SU-DHL-6 (cell line): Measurements from ENCODE around the gene LEF1.

ENCODE experiments used
- H2AFZ ChIP-seq: fragments of 200-600 bp; sonication (generic); 2 replicates; pipeline ENCODE4 v1.6.1; 2014; ENCODE audit warnings: low read depth, mild to moderate bottlenecking, moderate library complexity, mixed read lengths, antibody characterized with exemption, low read length; ENCODE audit not compliant: severe bottlenecking
- H3F3A ChIP-seq: fragments of 200-600 bp; shearing (Covaris generic); 2 replicates; pipeline ENCODE4 v1.6.0; 2016; ENCODE audit warnings: antibody characterized with exemption, mild to moderate bottlenecking; ENCODE audit not compliant: insufficient read depth
- H3K27ac ChIP-seq: fragments of 200-600 bp; sonication (generic); 2 replicates; pipeline ENCODE4 v1.5.1; 2016; ENCODE audit warnings: low read depth, mild to moderate bottlenecking, low read length, moderate library complexity, mixed read lengths
- H3K27me3 ChIP-seq: fragments of 200-600 bp; sonication (generic), shearing (Covaris generic); 2 replicates; pipeline ENCODE4 v1.6.0; 2014; ENCODE audit warnings: mild to moderate bottlenecking, low read length
- H3K36me3 ChIP-seq: fragments of 200-600 bp; sonication (generic); 2 replicates; pipeline ENCODE4 v1.6.1; 2014; ENCODE audit warnings: mild to moderate bottlenecking, low read length, mixed read lengths
- H3K4me2 ChIP-seq: fragments of 300-600, 200-600 bp; shearing (Covaris generic), sonication (generic); 2 replicates; pipeline ENCODE4 v1.6.0; 2014; ENCODE audit warnings: low read length, low read depth, mild to moderate bottlenecking; ENCODE audit not compliant: poor library complexity, severe bottlenecking
- H3K4me3 ChIP-seq: fragments of 200-600 bp; sonication (generic); 2 replicates; pipeline ENCODE4 v1.5.1; 2014; ENCODE audit warnings: antibody characterized with exemption, low read length, mild to moderate bottlenecking, mixed read lengths; ENCODE audit not compliant: insufficient read depth, poor library complexity, severe bottlenecking
- H3K79me2 ChIP-seq: fragments of 200-600 bp; sonication (generic); 2 replicates; pipeline ENCODE4 v1.6.1; 2014; ENCODE audit warnings: mild to moderate bottlenecking, low read length, moderate library complexity; ENCODE audit not compliant: insufficient read depth
- H3K9ac ChIP-seq: fragments of 200-600 bp; sonication (generic); 2 replicates; pipeline ENCODE4 v1.7.0; 2014; ENCODE audit warnings: mild to moderate bottlenecking, low read length
- H3K9me2 ChIP-seq: fragments of 200-600 bp; sonication (generic); replicated peaks from 2 replicates; pipeline ENCODE4 v1.6.1; 2014; ENCODE audit warnings: low read length; ENCODE audit not compliant: insufficient read depth
- H3K9me3 ChIP-seq: fragments of 200-600 bp; sonication (generic); 2 replicates; pipeline ENCODE4 v1.6.1; 2014; ENCODE audit warnings: low read length, mixed read lengths; ENCODE audit not compliant: insufficient read depth
- H4K20me1 ChIP-seq: fragments of 200-600 bp; sonication (generic); 2 replicates; pipeline ENCODE4 v1.6.1; 2014; ENCODE audit warnings: low read depth, mild to moderate bottlenecking, antibody characterized with exemption, low read length, moderate library complexity, mixed read lengths
- EZH2phosphoT487 ChIP-seq: fragments of 200-600 bp; sonication (generic), shearing (Covaris generic); conservative IDR thresholded peaks from 2 replicates; pipeline ENCODE4 v1.6.1; 2018; ENCODE audit warnings: mild to moderate bottlenecking, antibody characterized with exemption, low read length, moderate library complexity, mixed read lengths
- TF ChIP-seq, protein P1 (sequence below): fragments of 200-600 bp; sonication (generic); IDR thresholded peaks from one replicate; pipeline ENCODE4 v1.5.1; 2017; ENCODE audit warnings: antibody characterized with exemption, mild to moderate bottlenecking, low read length, moderate library complexity; ENCODE audit not compliant: insufficient read depth, poor library complexity, severe bottlenecking

Gene LEF1

DNA sequence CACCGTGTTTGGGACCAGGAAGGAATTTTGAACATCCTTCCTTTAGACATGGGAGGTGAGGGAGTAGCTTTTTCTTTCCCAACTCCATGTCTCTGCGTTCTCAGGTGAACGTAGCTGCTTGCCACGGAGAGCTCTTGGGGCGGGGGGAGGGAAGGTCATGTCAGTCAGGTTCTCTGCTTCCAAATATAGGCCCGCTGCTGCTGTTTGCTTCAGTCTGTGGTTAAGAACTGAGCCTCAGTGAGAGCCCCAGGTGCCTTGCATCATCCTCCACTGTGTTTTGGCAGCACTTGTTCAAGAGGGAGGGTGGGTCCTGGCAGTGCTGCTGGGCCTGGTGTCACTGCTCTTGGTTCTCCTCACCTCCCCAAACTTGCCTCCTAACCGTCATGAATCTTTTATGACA lies 132.5 kb downstream of the LEF1 start:
- no peaks in the 10 kb centered on the region for H3K9me2 ChIP-seq
- peak overlapping the region; percentile 67 for H3K9ac ChIP-seq
- peak overlapping the region; percentile 100 for H3K27ac ChIP-seq
- no peaks in the 10 kb centered on the region for H4K20me1 ChIP-seq
- H3K36me3 ChIP-seq, result no peaks in the 10 kb centered on the region
- H3K4me2 ChIP-seq, result peak overlapping the region; percentile 76
- no peak for TF ChIP-seq EZH2phosphoT487
- TF ChIP-seq, protein P1, sequence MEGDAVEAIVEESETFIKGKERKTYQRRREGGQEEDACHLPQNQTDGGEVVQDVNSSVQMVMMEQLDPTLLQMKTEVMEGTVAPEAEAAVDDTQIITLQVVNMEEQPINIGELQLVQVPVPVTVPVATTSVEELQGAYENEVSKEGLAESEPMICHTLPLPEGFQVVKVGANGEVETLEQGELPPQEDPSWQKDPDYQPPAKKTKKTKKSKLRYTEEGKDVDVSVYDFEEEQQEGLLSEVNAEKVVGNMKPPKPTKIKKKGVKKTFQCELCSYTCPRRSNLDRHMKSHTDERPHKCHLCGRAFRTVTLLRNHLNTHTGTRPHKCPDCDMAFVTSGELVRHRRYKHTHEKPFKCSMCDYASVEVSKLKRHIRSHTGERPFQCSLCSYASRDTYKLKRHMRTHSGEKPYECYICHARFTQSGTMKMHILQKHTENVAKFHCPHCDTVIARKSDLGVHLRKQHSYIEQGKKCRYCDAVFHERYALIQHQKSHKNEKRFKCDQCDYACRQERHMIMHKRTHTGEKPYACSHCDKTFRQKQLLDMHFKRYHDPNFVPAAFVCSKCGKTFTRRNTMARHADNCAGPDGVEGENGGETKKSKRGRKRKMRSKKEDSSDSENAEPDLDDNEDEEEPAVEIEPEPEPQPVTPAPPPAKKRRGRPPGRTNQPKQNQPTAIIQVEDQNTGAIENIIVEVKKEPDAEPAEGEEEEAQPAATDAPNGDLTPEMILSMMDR, result no peak
- H3K79me2 ChIP-seq, result no peaks in the 10 kb centered on the region
- H3K4me3 ChIP-seq, result peak overlapping the region; percentile 51
- H3K27me3 ChIP-seq, result no peaks in the 10 kb centered on the region
- H2AFZ ChIP-seq, result no peak overlapping the region
- no peaks in the 10 kb centered on the region for H3K9me3 ChIP-seq
- H3F3A ChIP-seq, result peaks cover 31% of the 10 kb centered on the region

DNA sequence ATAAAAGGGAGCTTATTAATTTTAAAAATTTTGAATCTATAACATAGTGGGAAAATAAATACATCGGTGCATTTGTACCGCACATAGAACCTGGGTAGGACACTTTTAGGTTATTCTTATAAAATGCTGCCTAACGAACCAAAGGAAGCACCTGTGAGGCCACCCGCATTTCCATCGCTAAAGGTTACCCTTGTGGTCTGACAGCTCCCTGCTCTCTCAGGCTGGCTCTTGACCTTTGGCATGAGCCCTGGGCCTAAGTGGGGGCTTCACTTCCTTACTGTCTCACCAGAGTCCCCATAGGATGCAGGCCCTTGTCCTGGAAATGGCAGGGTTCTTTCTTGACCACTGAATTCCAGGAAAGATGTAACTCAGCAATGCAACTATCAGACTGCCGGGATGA lies 133.0 kb downstream of the LEF1 start:
- Histone ChIP-seq H3K9ac (peak overlapping the region; percentile 67), H3K36me3 (no peaks in the 10 kb centered on the region), H3K9me2 (no peaks in the 10 kb centered on the region), H4K20me1 (no peaks in the 10 kb centered on the region), H3F3A (peaks cover 31% of the 10 kb centered on the region), H2AFZ (no peak overlapping the region), H3K27me3 (no peaks in the 10 kb centered on the region), H3K27ac (peak overlapping the region; percentile 100), H3K4me2 (peak overlapping the region; percentile 76), H3K9me3 (no peaks in the 10 kb centered on the region), H3K4me3 (peak overlapping the region; percentile 51), H3K79me2 (no peaks in the 10 kb centered on the region)
- TF ChIP-seq EZH2phosphoT487, result no peak
- TF ChIP-seq, protein P1, result no peak

GRCh38 chr4:108034565-108034964 lies 134.2 kb downstream of the LEF1 start:
- Histone ChIP-seq H3K79me2 (no peaks in the 10 kb centered on the region), H3F3A (peaks cover 31% of the 10 kb centered on the region), H3K36me3 (no peaks in the 10 kb centered on the region), H2AFZ (no peak overlapping the region), H3K4me3 (peak overlapping the region; percentile 37), H3K9me3 (no peaks in the 10 kb centered on the region), H3K4me2 (peak overlapping the region; percentile 76), H4K20me1 (no peaks in the 10 kb centered on the region), H3K27ac (peak overlapping the region; percentile 100), H3K9me2 (no peaks in the 10 kb centered on the region), H3K27me3 (no peaks in the 10 kb centered on the region), H3K9ac (peak overlapping the region; percentile 67)
- no peak for TF ChIP-seq EZH2phosphoT487
- TF ChIP-seq, protein P1, result no peak
